Stimulated activated CD4-positive, alpha-beta T cell treated with anti-CD3 and anti-CD28 coated beads, TNF-alpha, amount 100 ng/mL, for 4 hours (primary cell): ENCODE results near the gene REM1.

Experiments
- DNase-seq, 3 experiments: peaks; one replicate each; pipeline ENCODE4 v3.0.0-alpha.2; 2020; ENCODE audit warnings: low read depth in 3 of 3

Gene REM1

GRCh38 chr20:31523361-31524283, 48.5 kb downstream of the REM1 start:
- no peak for DNase-seq

- DNase-seq = no peak
These were observed 52.2 kb downstream of the REM1 start for GRCh38 chr20:31527266-31527665.
